AG04450 (cell line): ENCODE measurements around the gene LYSMD2. TPM values are rescaled to one million over a fixed set of nuclear protein-coding genes. Genes with fewer than 3 reads are reported as not detected.

Source experiments
- CTCF ChIA-PET: fragments of 300-600, 350-600 bp; formaldehyde crosslinking; extraction: SDS; loops from one replicate; lab custom pipeline; 2022; ENCODE audit warnings: antibody characterized with exemption, inconsistent platforms; lab: Charles Lee
- POLR2A ChIA-PET: fragments of 350-600 bp; formaldehyde crosslinking; extraction: SDS; loops from one replicate; lab custom pipeline; 2021; ENCODE audit warnings: antibody characterized with exemption, inconsistent platforms; lab: Yijun Ruan, JAX
- DNase-seq: peaks from one replicate; pipeline ENCODE4 v3.0.0-alpha.2; 2011; ENCODE audit warnings: low read depth, low spot score
- H3K27ac ChIP-seq: one replicate; pipeline ENCODE4 v1.5.1; 2012; ENCODE audit warnings: low read depth, low read length, control low read depth
- H3K27me3 ChIP-seq: one replicate; pipeline ENCODE4 v1.6.0; 2012; ENCODE audit warnings: low read length; ENCODE audit not compliant: control insufficient read depth, insufficient read depth
- H3K4me3 ChIP-seq: 2 replicates; pipeline ENCODE4 v1.5.1; 2011; ENCODE audit warnings: mild to moderate bottlenecking, low read depth, low read length, control low read depth
- H3K9me3 ChIP-seq: 2 replicates; pipeline ENCODE4 v1.5.1; 2012; ENCODE audit warnings: low read length; ENCODE audit not compliant: control insufficient read depth, insufficient read depth
- CTCF ChIP-seq: IDR thresholded peaks from 2 replicates; pipeline ENCODE4 v1.5.1; 2011; ENCODE audit warnings: low read depth, low read length, control low read depth, inconsistent platforms
- polyA plus RNA-seq: library from polyadenylated mRNA; depleted of rRNA; stranded (reverse); fragments of >200 nt; gene quantifications from 2 replicates; pipeline ENCODE4 v1.2.3, GENCODE V29; 2011

Gene LYSMD2
- polyA plus RNA-seq, 1 experiment, result 10.2 TPM

- H3K4me3 ChIP-seq, result no peak overlapping the region
- ChIA-PET POLR2A (no interaction called here), CTCF (interaction anchor here (0.6 to 2.8 kb wide), 3 partner anchors 31 to 85 kb away, joined by 4 to 16 read pairs (median 10); no protein-coding TSS in a partner anchor)
- H3K9me3 ChIP-seq, result no peaks in the 10 kb centered on the region
- H3K27me3 ChIP-seq, result no peaks in the 10 kb centered on the region
- no peak overlapping the region for H3K27ac ChIP-seq
- TF ChIP-seq CTCF, result no peak
- DNase-seq, result no peak
Observed at GRCh38 chr15:51735228-51736010, 2.0 kb downstream of the LYSMD2 start.

GRCh38 chr15:51732646-51733045 is 4.8 kb downstream of the LYSMD2 start:
- Histone ChIP-seq H3K27me3 (no peaks in the 10 kb centered on the region), H3K9me3 (no peaks in the 10 kb centered on the region), H3K27ac (no peak overlapping the region), H3K4me3 (no peak overlapping the region)
- no peak for TF ChIP-seq CTCF
- ChIA-PET POLR2A (no interaction called here), CTCF (interaction anchor here (0.8 to 2.7 kb wide), 2 partner anchors 44 to 83 kb away, joined by 3 to 16 read pairs; no protein-coding TSS in a partner anchor)
- DNase-seq, result no peak

GRCh38 chr15:51731549-51732267 is 5.7 kb downstream of the LYSMD2 start:
- peak overlapping the region; percentile 39 for H3K4me3 ChIP-seq
- ChIA-PET CTCF (interaction anchor here (1.0 to 3.9 kb wide), 3 partner anchors 45 to 81 kb away, joined by 4 to 22 read pairs (median 16); no protein-coding TSS in a partner anchor), POLR2A (interaction anchor here (0.9 kb wide), 1 partner anchor 15 kb away, joined by 3 read pairs; no protein-coding TSS in a partner anchor)
- DNase-seq, result peak; percentile 54
- H3K27ac ChIP-seq, result peak overlapping the region; percentile 73
- H3K9me3 ChIP-seq, result no peaks in the 10 kb centered on the region
- no peak for TF ChIP-seq CTCF
- H3K27me3 ChIP-seq, result no peaks in the 10 kb centered on the region

GRCh38 chr15:51727141-51727897 is 10.1 kb downstream of the LYSMD2 start:
- DNase-seq, result no peak
- Histone ChIP-seq H3K4me3 (no peak overlapping the region), H3K9me3 (no peaks in the 10 kb centered on the region), H3K27ac (no peak overlapping the region), H3K27me3 (no peaks in the 10 kb centered on the region)
- POLR2A ChIA-PET, result no interaction called here
- CTCF ChIA-PET, result interaction anchor here (0.6 to 3.9 kb wide), 3 partner anchors 9 to 49 kb away, joined by 3 to 22 read pairs (median 4); no protein-coding TSS in a partner anchor
- peak; percentile 44 for TF ChIP-seq CTCF
